Uterus (tissue), 4 donors: ENCODE results near the gene MAML2. TPM values are rescaled to one million over a fixed set of nuclear protein-coding genes. Genes with fewer than 3 reads are reported as not detected.
A peak's percentile ranks its signal among the peaks of the same experiment; 100 is the strongest.

Experiments
- DNase-seq, 2 donors: peaks; one replicate each; pipeline ENCODE4 v3.0.0-alpha.2; 2019 to 2020
- H3K27ac ChIP-seq, 2 donors: fragments of 200-600 bp; sonication (generic); 1 replicate in 1 of 2; 2 replicates in 1 of 2; pipeline ENCODE4 v1.5.1; 2016 to 2018
- H3K27me3 ChIP-seq, 2 donors: fragments of 200-600 bp; sonication (generic); one replicate each; pipeline ENCODE4 v1.5.1; 2018 to 2019; ENCODE audit warnings: control low read depth in 1 of 2
- H3K36me3 ChIP-seq, 2 donors: fragments of 200-600 bp; sonication (generic); one replicate each; pipeline ENCODE4 v1.5.1; 2019; ENCODE audit warnings: control low read depth in 1 of 2
- H3K4me1 ChIP-seq, 2 donors: fragments of 200-600 bp; sonication (generic); one replicate each; pipeline ENCODE4 v1.5.1; 2018 to 2019; ENCODE audit warnings: control low read depth in 1 of 2
- H3K4me3 ChIP-seq, 2 donors: fragments of 200-600 bp; sonication (generic); 1 replicate in 1 of 2; 2 replicates in 1 of 2; pipeline ENCODE4 v1.5.1; 2018 to 2019; ENCODE audit warnings: mild to moderate bottlenecking in 1 of 2
- H3K9me3 ChIP-seq, 2 donors: fragments of 200-600 bp; sonication (generic); one replicate each; pipeline ENCODE4 v1.5.1; 2019; ENCODE audit warnings: control low read depth in 1 of 2
- CTCF ChIP-seq, 4 experiments: fragments of 200-600 bp in 2 of 4; fragments of 450-650 bp in 2 of 4; sonication (generic) in 2 of 4; IDR thresholded peaks; one replicate each; pipeline ENCODE4 v1.5.1; 2016 to 2019; ENCODE audit warnings: antibody characterized with exemption in 4 of 4, mild to moderate bottlenecking in 2 of 4, moderate library complexity in 1 of 4
- POLR2A ChIP-seq, 2 donors: fragments of 450-650 bp; IDR thresholded peaks; one replicate each; pipeline ENCODE4 v1.6.1; 2016; ENCODE audit warnings: antibody characterized with exemption in 2 of 2, mild to moderate bottlenecking in 1 of 2, moderate library complexity in 1 of 2
- intact Hi-C: fragments of 100-400 bp; cut with DNase I; formaldehyde crosslinking; loops from one replicate; pipeline ENCODE4 v1.15.1; 2023; ENCODE audit warnings: low total_unique reads
- total RNA-seq, 4 donors: library from RNA; depleted of rRNA in 3 of 4; stranded (reverse); fragments of >200 nt in 3 of 4; gene quantifications; one replicate each; pipeline versions ENCODE4 v1.1.0 to v1.2.4, GENCODE V29; 2014 to 2023
- donor health status: DM: yes; HTN: yes; CAD: no.

The MAML2 gene
- total RNA-seq, 4 donors from 2014 or later, result 8.2 to 35.9 (median 19.8) TPM

- TF ChIP-seq CTCF (IDR thresholded peaks at IDR 0.05), result no peak
- TF ChIP-seq POLR2A (IDR thresholded peaks at IDR 0.05), result no peak
- Histone ChIP-seq H3K4me1 (peaks cover 0 to under 1% of the 10 kb centered on the region in 2 donors), H3K27me3 (no peaks in the 10 kb centered on the region), H3K27ac (no peak overlapping the region), H3K4me3 (no peak overlapping the region), H3K36me3 (no peaks in the 10 kb centered on the region), H3K9me3 (no peaks in the 10 kb centered on the region)
- DNase-seq, result no peak
- intact Hi-C loops, result no loop called here
Observed at GRCh38 chr11:96103721-96104120, 239.3 kb downstream of the MAML2 start.

GRCh38 chr11:96103102-96103501, 239.9 kb downstream of the MAML2 start:
- intact Hi-C loops, result no loop called here
- no peak for TF ChIP-seq POLR2A (IDR thresholded peaks at IDR 0.05)
- TF ChIP-seq CTCF (IDR thresholded peaks at IDR 0.05), result no peak
- H3K4me3 ChIP-seq, result no peak overlapping the region
- no peak overlapping the region for H3K27ac ChIP-seq
- no peak for DNase-seq
- peaks cover 0 to 7% of the 10 kb centered on the region in 2 donors for H3K4me1 ChIP-seq
- H3K36me3 ChIP-seq, result no peaks in the 10 kb centered on the region
- no peaks in the 10 kb centered on the region for H3K9me3 ChIP-seq
- H3K27me3 ChIP-seq, result no peaks in the 10 kb centered on the region

- Histone ChIP-seq H3K4me3 (no peak overlapping the region), H3K27me3 (no peaks in the 10 kb centered on the region), H3K9me3 (no peaks in the 10 kb centered on the region), H3K4me1 (peaks cover 0 to 9% of the 10 kb centered on the region in 2 donors), H3K27ac (no peak overlapping the region), H3K36me3 (no peaks in the 10 kb centered on the region)
- no peak for DNase-seq
- intact Hi-C loops, result no loop called here
- TF ChIP-seq POLR2A (IDR thresholded peaks at IDR 0.05), result no peak
- TF ChIP-seq CTCF (IDR thresholded peaks at IDR 0.05), result no peak
Observed at GRCh38 chr11:96102664-96103078, 240.3 kb downstream of the MAML2 start.

- Histone ChIP-seq H3K4me3 (no peak overlapping the region), H3K9me3 (no peaks in the 10 kb centered on the region), H3K4me1 (peaks cover 0 to 9% of the 10 kb centered on the region in 2 donors), H3K27ac (no peak overlapping the region), H3K36me3 (no peaks in the 10 kb centered on the region), H3K27me3 (no peaks in the 10 kb centered on the region)
- intact Hi-C loops, result no loop called here
- TF ChIP-seq CTCF (IDR thresholded peaks at IDR 0.05), result no peak
- no peak for DNase-seq
Observed at GRCh38 chr11:96101146-96101545, 241.8 kb downstream of the MAML2 start.

GRCh38 chr11:96098511-96099241, 244.3 kb downstream of the MAML2 start:
- Histone ChIP-seq H3K27me3 (no peaks in the 10 kb centered on the region), H3K4me1 (peaks cover 0 to 9% of the 10 kb centered on the region in 2 donors), H3K27ac (peak overlapping the region; percentile 45 to 55), H3K4me3 (no peak overlapping the region), H3K9me3 (no peaks in the 10 kb centered on the region), H3K36me3 (no peaks in the 10 kb centered on the region)
- intact Hi-C loops, result no loop called here
- DNase-seq, result no peak
- TF ChIP-seq CTCF (IDR thresholded peaks at IDR 0.05) (no peak), POLR2A (IDR thresholded peaks at IDR 0.05) (no peak)
